Nucleus accumbens (tissue), 56 donors: ENCODE measurements around the gene SPATA6.
"Not testable (repeated sequence)": the region's sequence is repeated elsewhere in the genome, so short reads cannot be mapped to it uniquely, and the experiment has no call there.

Source experiments
- DNase-seq, 56 donors: peaks; one replicate each; lab custom pipeline; 2025; lab: John Stamatoyannopoulos, UW

SPATA6 gene

GRCh38 chr1:48471691-48472576 is at the start of gene SPATA6:
SPATA6 (minus strand) TSS chr1:48472204; CDS start chr1:48472008, 196 bp downstream.
- peak; percentile 76 to 99 (median 95) for DNase-seq

- not testable (repeated sequence) for DNase-seq
Measured at GRCh38 chr1:48519896-48520295, 47.9 kb upstream of the SPATA6 start.

- no peak for DNase-seq
Measured at GRCh38 chr1:48506870-48507269, 34.9 kb upstream of the SPATA6 start.

GRCh38 chr1:48500541-48501450 is 28.8 kb upstream of the SPATA6 start:
- DNase-seq: no peak

- no peak for DNase-seq
Measured at GRCh38 chr1:48499211-48499735, 27.3 kb upstream of the SPATA6 start.

GRCh38 chr1:48498096-48498791 is 26.2 kb upstream of the SPATA6 start:
- DNase-seq: peak in 54 of 56 donors; percentile 4 to 91 (median 68)

GRCh38 chr1:48495911-48496310 is 23.9 kb upstream of the SPATA6 start:
- DNase-seq: no peak

- DNase-seq: peak in 1 of 56 donors; percentile 9
Measured at GRCh38 chr1:48495166-48495565, 23.2 kb upstream of the SPATA6 start.

- DNase-seq: peak in 50 of 56 donors; percentile 21 to 86 (median 66)
Measured at GRCh38 chr1:48493970-48494769, 22.2 kb upstream of the SPATA6 start.

GRCh38 chr1:48493041-48493440 is 21.0 kb upstream of the SPATA6 start:
- no peak for DNase-seq

- peak in 2 of 56 donors; percentile 9 to 18 for DNase-seq
Measured at GRCh38 chr1:48492392-48492791, 20.4 kb upstream of the SPATA6 start.

- DNase-seq: no peak
Measured at GRCh38 chr1:48488721-48489120, 16.7 kb upstream of the SPATA6 start.

- no peak for DNase-seq
Measured at GRCh38 chr1:48480504-48480903, 8.5 kb upstream of the SPATA6 start.

GRCh38 chr1:48480023-48480422 is 8.0 kb upstream of the SPATA6 start:
- DNase-seq: not testable (repeated sequence)

GRCh38 chr1:48472638-48473037 is 634 bp upstream of the SPATA6 start:
- no peak for DNase-seq

GRCh38 chr1:48470950-48471690 is 884 bp downstream of the SPATA6 start:
- peak in 9 of 56 donors; percentile 14 to 74 (median 44) for DNase-seq

GRCh38 chr1:48470481-48470855 is 1.5 kb downstream of the SPATA6 start:
- peak in 29 of 56 donors; percentile 1 to 74 (median 33) for DNase-seq

GRCh38 chr1:48469616-48470480 is 2.2 kb downstream of the SPATA6 start:
- peak in 44 of 56 donors; percentile 2 to 70 (median 30) for DNase-seq
